Glutamatergic neuron (in vitro differentiated cells): ENCODE data around the gene SH3BP4. TPM values are rescaled to one million over a fixed set of nuclear protein-coding genes. Genes with fewer than 3 reads are reported as not detected.
A peak's percentile ranks its signal among the peaks of the same experiment; 100 is the strongest.

Experiments
- DNase-seq: peaks from one replicate; pipeline ENCODE4 v3.0.0; 2022
- H3K27ac Mint-ChIP-seq: one replicate; pipeline ENCODE4 v1.8.0; 2020; ENCODE audit warnings: mild to moderate bottlenecking, mixed read lengths, inconsistent platforms; ENCODE audit not compliant: unreplicated experiment
- H3K27me3 Mint-ChIP-seq: one replicate; pipeline ENCODE4 v1.8.0; 2020; ENCODE audit warnings: mild to moderate bottlenecking, moderate library complexity, mixed read lengths, inconsistent platforms; ENCODE audit not compliant: unreplicated experiment
- H3K36me3 Mint-ChIP-seq: one replicate; pipeline ENCODE4 v1.8.0; 2020; ENCODE audit warnings: mild to moderate bottlenecking, mixed read lengths, inconsistent platforms; ENCODE audit not compliant: unreplicated experiment
- H3K4me1 Mint-ChIP-seq: one replicate; pipeline ENCODE4 v1.8.0; 2020; ENCODE audit warnings: mild to moderate bottlenecking, low read depth, mixed read lengths, inconsistent platforms; ENCODE audit not compliant: unreplicated experiment
- H3K4me3 Mint-ChIP-seq: one replicate; pipeline ENCODE4 v1.8.0; 2020; ENCODE audit warnings: mild to moderate bottlenecking, mixed read lengths, inconsistent platforms; ENCODE audit not compliant: unreplicated experiment
- H3K9me3 Mint-ChIP-seq: one replicate; pipeline ENCODE4 v1.8.0; 2020; ENCODE audit warnings: mild to moderate bottlenecking, moderate library complexity, mixed read lengths, inconsistent platforms; ENCODE audit not compliant: unreplicated experiment
- total RNA-seq: library from RNA; stranded (reverse); fragmentation: NEBNext Ultra II Directional; extraction: Animal tissue kit (Norgen Biotek cat#: 25700); gene quantifications from one replicate; pipeline ENCODE4 v1.2.1, GENCODE V29; 2021; ENCODE audit not compliant: unreplicated experiment
- TF ChIP-seq, protein P1 (sequence below): fragments of 200-600 bp; sonication (generic); IDR thresholded peaks from one replicate; pipeline ENCODE4 v1.5.0; 2021; ENCODE audit not compliant: partially characterized antibody, unreplicated experiment

The SH3BP4 gene
- total RNA-seq, 1 donor from 2014 or later: 59.3 TPM

GRCh38 chr2:235085476-235085875, 133.7 kb downstream of the SH3BP4 start:
- Mint-ChIP-seq H3K27me3 (peaks cover 6% of the 10 kb centered on the region), H3K36me3 (no peaks in the 10 kb centered on the region), H3K4me3 (no peak overlapping the region), H3K9me3 (peaks cover 1% of the 10 kb centered on the region), H3K4me1 (peaks cover 7% of the 10 kb centered on the region), H3K27ac (no peak overlapping the region)
- no peak for DNase-seq
- TF ChIP-seq, protein P1, sequence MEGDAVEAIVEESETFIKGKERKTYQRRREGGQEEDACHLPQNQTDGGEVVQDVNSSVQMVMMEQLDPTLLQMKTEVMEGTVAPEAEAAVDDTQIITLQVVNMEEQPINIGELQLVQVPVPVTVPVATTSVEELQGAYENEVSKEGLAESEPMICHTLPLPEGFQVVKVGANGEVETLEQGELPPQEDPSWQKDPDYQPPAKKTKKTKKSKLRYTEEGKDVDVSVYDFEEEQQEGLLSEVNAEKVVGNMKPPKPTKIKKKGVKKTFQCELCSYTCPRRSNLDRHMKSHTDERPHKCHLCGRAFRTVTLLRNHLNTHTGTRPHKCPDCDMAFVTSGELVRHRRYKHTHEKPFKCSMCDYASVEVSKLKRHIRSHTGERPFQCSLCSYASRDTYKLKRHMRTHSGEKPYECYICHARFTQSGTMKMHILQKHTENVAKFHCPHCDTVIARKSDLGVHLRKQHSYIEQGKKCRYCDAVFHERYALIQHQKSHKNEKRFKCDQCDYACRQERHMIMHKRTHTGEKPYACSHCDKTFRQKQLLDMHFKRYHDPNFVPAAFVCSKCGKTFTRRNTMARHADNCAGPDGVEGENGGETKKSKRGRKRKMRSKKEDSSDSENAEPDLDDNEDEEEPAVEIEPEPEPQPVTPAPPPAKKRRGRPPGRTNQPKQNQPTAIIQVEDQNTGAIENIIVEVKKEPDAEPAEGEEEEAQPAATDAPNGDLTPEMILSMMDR: no peak

GRCh38 chr2:235086481-235087184, 134.8 kb downstream of the SH3BP4 start:
- Mint-ChIP-seq H3K4me3 (no peak overlapping the region), H3K36me3 (no peaks in the 10 kb centered on the region), H3K27ac (no peak overlapping the region), H3K27me3 (peaks cover 6% of the 10 kb centered on the region), H3K4me1 (peaks cover 7% of the 10 kb centered on the region), H3K9me3 (peaks cover 1% of the 10 kb centered on the region)
- no peak for DNase-seq
- TF ChIP-seq, protein P1: no peak

DNA sequence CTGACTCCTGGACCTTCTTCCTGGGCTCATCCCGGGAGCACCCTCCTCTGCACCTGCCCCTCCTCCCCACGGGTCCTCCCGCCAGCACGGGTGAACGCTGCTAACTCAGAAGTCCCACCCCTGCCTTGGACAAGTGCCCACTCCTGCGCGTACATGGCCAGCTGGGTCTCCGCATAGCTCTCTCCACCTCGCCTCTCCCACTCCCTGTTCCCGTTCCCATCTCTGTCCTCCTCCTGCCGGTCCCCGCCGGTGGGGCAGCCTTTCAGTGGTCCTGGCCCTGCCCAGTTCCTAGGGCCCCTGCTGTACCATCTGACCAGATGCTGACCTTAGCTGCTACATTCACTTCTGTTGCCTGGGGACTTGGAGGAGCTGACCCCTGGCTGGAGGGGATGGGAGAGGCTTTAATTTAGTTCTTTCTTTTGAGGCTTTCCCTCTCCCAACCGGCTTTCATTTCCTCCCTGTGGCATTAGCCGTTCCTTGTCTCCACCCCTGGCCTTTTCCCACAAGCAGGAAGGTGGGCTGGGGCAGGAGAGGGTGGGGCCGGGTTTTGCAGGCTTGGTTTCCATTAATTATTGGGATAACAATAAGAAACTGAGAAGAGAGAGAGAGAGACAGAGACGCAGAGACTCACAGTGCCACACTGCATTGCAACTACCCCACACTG, 136.1 kb downstream of the SH3BP4 start:
- DNase-seq: peak; percentile 44

DNA sequence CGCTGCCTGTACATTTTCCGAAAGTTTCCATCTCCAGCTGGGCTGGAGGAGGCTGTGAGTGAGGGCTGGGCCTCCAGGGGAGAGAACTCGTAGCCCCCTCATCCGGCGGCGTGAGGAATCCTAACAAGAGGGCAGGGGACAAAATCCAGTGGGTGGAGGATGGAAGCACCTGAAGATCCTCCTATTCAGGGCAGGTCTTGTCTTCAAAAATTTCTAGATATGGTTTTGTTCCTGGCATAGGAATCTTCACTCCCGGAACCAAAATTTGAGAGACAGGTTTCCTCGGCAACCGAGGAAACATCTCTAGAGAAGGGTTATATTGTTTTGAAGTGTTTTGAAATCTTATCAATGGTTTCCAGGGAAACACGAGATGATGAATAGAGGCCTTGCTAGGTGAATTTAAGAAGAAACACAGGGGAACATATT, 136.7 kb downstream of the SH3BP4 start:
- Mint-ChIP-seq H3K36me3 (no peaks in the 10 kb centered on the region), H3K4me3 (no peak overlapping the region), H3K27me3 (peaks cover 6% of the 10 kb centered on the region), H3K9me3 (peaks cover 1% of the 10 kb centered on the region), H3K27ac (no peak overlapping the region), H3K4me1 (peaks cover 13% of the 10 kb centered on the region)
- TF ChIP-seq, protein P1: no peak
- no peak for DNase-seq

More for the DNA sequence above, 136.1 kb downstream of the SH3BP4 start:
- TF ChIP-seq, protein P1: no peak
- H3K27ac Mint-ChIP-seq: no peak overlapping the region
- H3K9me3 Mint-ChIP-seq: peaks cover 1% of the 10 kb centered on the region
- H3K27me3 Mint-ChIP-seq: peaks cover 6% of the 10 kb centered on the region
- H3K36me3 Mint-ChIP-seq: no peaks in the 10 kb centered on the region
- no peak overlapping the region for H3K4me3 Mint-ChIP-seq
- peaks cover 13% of the 10 kb centered on the region for H3K4me1 Mint-ChIP-seq

DNA sequence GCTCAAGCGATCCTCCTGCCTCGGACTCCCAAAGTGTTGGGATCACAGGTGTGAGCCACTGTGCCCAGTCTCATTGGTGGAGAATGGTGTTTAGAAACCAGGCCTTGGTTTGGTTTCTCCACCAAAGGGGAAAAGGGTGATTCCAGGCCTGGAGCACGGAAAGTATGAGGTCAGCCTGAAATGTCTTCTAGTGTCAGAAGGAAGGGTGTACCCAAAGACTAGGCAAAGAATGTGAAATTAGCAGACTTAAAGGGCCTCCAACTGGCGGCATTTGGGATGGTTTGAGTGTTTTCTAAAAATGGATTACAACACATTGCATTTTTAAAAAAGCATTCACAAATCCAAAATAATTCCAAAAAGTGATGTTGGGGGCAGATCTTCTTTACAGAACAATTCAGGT, 139.6 kb downstream of the SH3BP4 start:
- Mint-ChIP-seq H3K27me3 (peaks cover 3% of the 10 kb centered on the region), H3K36me3 (no peaks in the 10 kb centered on the region), H3K4me1 (peaks cover 20% of the 10 kb centered on the region), H3K27ac (no peak overlapping the region), H3K9me3 (peaks cover 1% of the 10 kb centered on the region), H3K4me3 (no peak overlapping the region)
- TF ChIP-seq, protein P1: no peak
- no peak for DNase-seq
